Common myeloid progenitor, CD34-positive (primary cell): ENCODE data around the gene IQCH.

Experiments used
- CTCF ChIA-PET: fragments of 350-600 bp; sonication (Branson Sonifier 250); formaldehyde crosslinking; loops from one replicate; lab custom pipeline; 2021; ENCODE audit warnings: antibody characterized with exemption; lab: Charles Lee
- POLR2A ChIA-PET: fragments of 350-600 bp; sonication (Branson Sonifier 250); formaldehyde crosslinking; loops from one replicate; lab custom pipeline; 2021; ENCODE audit warnings: antibody characterized with exemption; lab: Charles Lee
- DNase-seq, 3 donors: peaks; one replicate each; pipeline versions ENCODE4 v3.0.0 to v3.0.0-alpha.2; 2013
- H3K27ac ChIP-seq, 2 experiments: 1 replicate in 1 of 2; 2 replicates in 1 of 2; pipeline ENCODE4 v1.7.0; 2013; ENCODE audit warnings: inconsistent platforms in 2 of 2, low read length in 2 of 2, mild to moderate bottlenecking in 2 of 2, low read depth in 1 of 2, moderate library complexity in 1 of 2; ENCODE audit not compliant: severe bottlenecking in 2 of 2, insufficient read depth in 1 of 2, poor library complexity in 1 of 2
- H3K27me3 ChIP-seq, 5 experiments: replicated peaks in 2 of 5; 1 replicate in 3 of 5; 2 replicates in 2 of 5; pipeline versions ENCODE4 v1.6.1 to v1.7.0; 2013; ENCODE audit warnings: low read length in 4 of 5, mild to moderate bottlenecking in 2 of 5, moderate library complexity in 2 of 5, inconsistent platforms in 1 of 5; ENCODE audit not compliant: insufficient read depth in 5 of 5, control insufficient read depth in 4 of 5
- H3K36me3 ChIP-seq, 4 experiments: 1 replicate in 2 of 4; 2 replicates in 2 of 4; pipeline versions ENCODE4 v1.6.1 to v1.7.0; 2013; ENCODE audit warnings: low read length in 3 of 4, control low read depth in 1 of 4, mild to moderate bottlenecking in 1 of 4; ENCODE audit not compliant: control insufficient read depth in 4 of 4, insufficient read depth in 4 of 4
- H3K4me1 ChIP-seq, 4 experiments: 1 replicate in 3 of 4; 2 replicates in 1 of 4; pipeline versions ENCODE4 v1.6.1 to v1.7.1; 2013; ENCODE audit warnings: low read length in 3 of 4, mild to moderate bottlenecking in 3 of 4, control low read depth in 1 of 4, inconsistent platforms in 1 of 4, moderate library complexity in 1 of 4; ENCODE audit not compliant: control insufficient read depth in 4 of 4, insufficient read depth in 4 of 4; ENCODE audit errors: control extremely low read depth in 1 of 4
- H3K4me3 ChIP-seq, 7 experiments: 1 replicate in 4 of 7; 2 replicates in 3 of 7; pipeline versions ENCODE4 v1.5.1 to v1.7.0; 2013; ENCODE audit warnings: mild to moderate bottlenecking in 7 of 7, low read length in 6 of 7, moderate library complexity in 6 of 7, inconsistent platforms in 2 of 7, low read depth in 2 of 7, control low read depth in 1 of 7; ENCODE audit not compliant: insufficient read depth in 4 of 7, control insufficient read depth in 1 of 7; ENCODE audit errors: extremely low read depth in 1 of 7
- H3K9me3 ChIP-seq, 5 experiments: 1 replicate in 4 of 5; 2 replicates in 1 of 5; pipeline versions ENCODE4 v1.6.1 to v1.7.1; 2013; ENCODE audit warnings: low read length in 4 of 5, mild to moderate bottlenecking in 2 of 5, inconsistent platforms in 1 of 5, low read depth in 1 of 5, moderate library complexity in 1 of 5; ENCODE audit not compliant: control insufficient read depth in 4 of 5, insufficient read depth in 2 of 5; ENCODE audit errors: control extremely low read depth in 1 of 5
- WGBS: methylation state at CpG from one replicate; pipeline ENCODE4 v1.1.5; 2013; ENCODE audit not compliant: insufficient coverage; 5-methylcytosine and 5-hydroxymethylcytosine counted together

IQCH gene

GRCh38 chr15:67216859-67217258 is 37.7 kb upstream of the IQCH start:
- Histone ChIP-seq H3K4me3 (no peak overlapping the region), H3K9me3 (no peaks in the 10 kb centered on the region), H3K4me1 (no peaks in the 10 kb centered on the region), H3K36me3 (peaks cover 0 to 14% (median 3%) of the 10 kb centered on the region in 4 experiments), H3K27me3 (no peaks in the 10 kb centered on the region), H3K27ac (no peak overlapping the region)
- POLR2A ChIA-PET = no interaction called here
- CTCF ChIA-PET = no interaction called here
- no peak for DNase-seq

GRCh38 chr15:67218428-67218827 is 36.2 kb upstream of the IQCH start:
- Histone ChIP-seq H3K4me3 (no peak overlapping the region), H3K4me1 (no peaks in the 10 kb centered on the region), H3K27ac (no peak overlapping the region), H3K36me3 (peaks cover 0 to 14% (median 2%) of the 10 kb centered on the region in 4 experiments), H3K9me3 (no peaks in the 10 kb centered on the region), H3K27me3 (no peaks in the 10 kb centered on the region)
- no peak for DNase-seq
- ChIA-PET POLR2A (no interaction called here), CTCF (interaction anchor here (1.0 to 1.3 kb wide), 2 partner anchors 11 to 27 kb away, joined by 3 to 4 read pairs; no protein-coding TSS in a partner anchor)

GRCh38 chr15:67219288-67219687 is 35.3 kb upstream of the IQCH start:
- Histone ChIP-seq H3K36me3 (peaks cover 0 to 14% (median 3%) of the 10 kb centered on the region in 4 experiments), H3K4me3 (no peak overlapping the region), H3K27ac (no peak overlapping the region), H3K9me3 (no peaks in the 10 kb centered on the region), H3K4me1 (no peaks in the 10 kb centered on the region), H3K27me3 (no peaks in the 10 kb centered on the region)
- ChIA-PET CTCF (interaction anchor here (1.0 to 1.3 kb wide), 2 partner anchors 10 to 28 kb away, joined by 3 to 4 read pairs; no protein-coding TSS in a partner anchor), POLR2A (no interaction called here)
- 100% methylated on average over 2 of the region's 2 CpGs for WGBS
- no peak for DNase-seq

- H3K27ac ChIP-seq = no peak overlapping the region
These were observed 29.7 kb upstream of the IQCH start for GRCh38 chr15:67224889-67225288.

DNA sequence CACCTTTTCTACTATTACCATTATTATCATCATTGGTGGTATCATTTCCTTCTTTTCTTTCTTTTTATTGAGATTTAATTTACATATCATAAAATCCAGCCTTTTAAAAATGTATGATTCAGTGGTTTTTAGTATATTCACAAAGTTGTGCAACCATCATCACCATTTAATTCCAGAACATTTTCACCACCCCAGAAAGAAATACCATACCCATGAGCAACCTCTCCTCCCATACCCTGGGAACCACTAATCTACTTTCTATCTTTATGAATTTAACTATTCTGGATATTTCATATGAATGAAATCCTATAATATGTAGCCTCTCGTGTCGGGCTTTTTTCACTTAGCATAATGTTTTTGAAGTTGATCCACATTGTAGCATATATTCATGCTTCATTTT is 29.2 kb upstream of the IQCH start:
- no peak overlapping the region for H3K4me3 ChIP-seq
- no CpG with 5 or more reads among the region's 2 CpGs for WGBS
- H3K27me3 ChIP-seq = no peaks in the 10 kb centered on the region
- CTCF ChIA-PET = interaction anchor here (1.4 kb wide), 1 partner anchor 23 kb away, joined by 3 read pairs; no protein-coding TSS in a partner anchor
- DNase-seq = no peak
- peaks cover 0 to 7% (median 4%) of the 10 kb centered on the region in 4 experiments for H3K36me3 ChIP-seq
- peaks cover 6 to 19% (median 12%) of the 10 kb centered on the region in 4 experiments for H3K4me1 ChIP-seq
- no peaks in the 10 kb centered on the region for H3K9me3 ChIP-seq
- no peak overlapping the region for H3K27ac ChIP-seq
- POLR2A ChIA-PET = interaction anchor here (0.7 kb wide), 1 partner anchor 16 kb away, joined by 6 read pairs; no protein-coding TSS in a partner anchor

More at GRCh38 chr15:67224889-67225288, 29.7 kb upstream of the IQCH start:
- Histone ChIP-seq H3K4me1 (peaks cover 6 to 19% (median 12%) of the 10 kb centered on the region in 4 experiments), H3K9me3 (no peaks in the 10 kb centered on the region), H3K4me3 (no peak overlapping the region), H3K36me3 (peaks cover 3 to 4% (median 3%) of the 10 kb centered on the region in 4 experiments), H3K27me3 (no peaks in the 10 kb centered on the region)
- ChIA-PET POLR2A (no interaction called here), CTCF (interaction anchor here (1.4 kb wide), 2 partner anchors 16 to 22 kb away, joined by 3 read pairs; no protein-coding TSS in a partner anchor)
- no peak for DNase-seq
- 100% methylated on average over 1 of the region's 3 CpGs for WGBS

- ChIA-PET POLR2A (no interaction called here), CTCF (interaction anchor here (1.6 kb wide), 1 partner anchor 13 kb away, joined by 3 read pairs; no protein-coding TSS in a partner anchor)
- Histone ChIP-seq H3K36me3 (peaks cover 1 to 25% (median 18%) of the 10 kb centered on the region in 4 experiments), H3K27me3 (no peaks in the 10 kb centered on the region), H3K4me3 (peak overlapping the region in 2 of 7 experiments; percentile 21 to 31), H3K9me3 (no peaks in the 10 kb centered on the region), H3K27ac (no peak overlapping the region), H3K4me1 (peaks cover 6 to 22% (median 12%) of the 10 kb centered on the region in 4 experiments)
- no peak for DNase-seq
- no CpG with 5 or more reads among the region's 1 CpG for WGBS
These were observed 27.2 kb upstream of the IQCH start for GRCh38 chr15:67227431-67227830.

DNA sequence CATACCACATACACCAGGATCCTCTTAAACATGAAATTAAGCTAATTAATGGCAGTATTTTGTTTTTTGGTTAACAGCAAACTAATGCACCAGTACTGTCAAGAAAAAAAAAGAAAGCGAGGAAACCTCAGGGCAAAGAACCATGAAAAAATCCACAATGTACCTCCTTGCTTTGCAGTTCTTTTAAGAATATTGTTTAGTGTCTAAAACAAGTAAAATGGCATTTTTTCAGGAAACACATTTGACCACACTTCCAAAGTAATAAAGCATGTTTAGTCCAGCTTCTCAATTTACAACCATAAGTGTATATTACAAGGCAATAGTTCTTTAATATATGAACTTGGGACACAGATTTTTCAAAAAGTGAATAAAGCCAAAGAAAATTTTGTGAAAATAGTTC is 26.7 kb upstream of the IQCH start:
- peaks cover 3 to 29% (median 18%) of the 10 kb centered on the region in 4 experiments for H3K36me3 ChIP-seq
- peak; percentile 17 to 78 (median 59) for DNase-seq
- no peak overlapping the region for H3K27ac ChIP-seq
- ChIA-PET CTCF (interaction anchor here (1.6 kb wide), 1 partner anchor 12 kb away, joined by 3 read pairs; no protein-coding TSS in a partner anchor), POLR2A (no interaction called here)
- H3K4me1 ChIP-seq = peaks cover 6 to 22% (median 12%) of the 10 kb centered on the region in 4 experiments
- H3K4me3 ChIP-seq = peak overlapping the region in 1 of 7 experiments; percentile 21
- no peaks in the 10 kb centered on the region for H3K27me3 ChIP-seq
- no peaks in the 10 kb centered on the region for H3K9me3 ChIP-seq
- WGBS = no CpG with 5 or more reads among the region's 1 CpG
